Measurements from ENCODE around the gene COX7B.

Gene COX7B

DNA sequence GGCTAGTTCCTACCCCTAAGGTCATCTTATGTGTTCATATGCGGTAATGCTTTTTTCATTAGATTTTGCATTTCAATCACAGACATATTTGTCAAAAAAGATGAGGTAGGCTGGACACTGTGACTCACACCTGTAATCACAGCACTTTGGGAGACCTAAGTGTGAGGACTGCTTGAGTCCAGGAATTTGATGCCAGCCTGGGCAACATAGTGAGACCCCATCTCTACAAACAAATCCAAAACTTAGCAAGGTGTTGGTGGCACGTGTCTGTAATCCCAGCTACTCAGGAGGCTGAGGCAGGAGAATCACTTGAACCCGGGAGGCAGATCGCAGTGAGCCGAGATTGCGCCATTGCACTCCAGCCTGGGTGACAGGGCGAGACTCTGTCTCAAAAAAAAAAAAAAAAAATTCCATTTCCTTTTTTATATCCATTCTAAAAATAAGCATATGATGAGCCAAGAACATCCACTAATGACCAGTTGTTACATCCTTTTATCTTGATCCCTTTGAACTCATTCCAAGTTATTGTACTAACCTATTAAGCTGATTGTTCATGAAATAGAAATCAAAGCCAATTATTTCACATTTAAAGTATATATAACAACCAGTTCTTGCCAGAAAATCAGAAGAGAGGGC lies 46.8 kb downstream of the COX7B start:
- FAIRE-seq: no peak

DNA sequence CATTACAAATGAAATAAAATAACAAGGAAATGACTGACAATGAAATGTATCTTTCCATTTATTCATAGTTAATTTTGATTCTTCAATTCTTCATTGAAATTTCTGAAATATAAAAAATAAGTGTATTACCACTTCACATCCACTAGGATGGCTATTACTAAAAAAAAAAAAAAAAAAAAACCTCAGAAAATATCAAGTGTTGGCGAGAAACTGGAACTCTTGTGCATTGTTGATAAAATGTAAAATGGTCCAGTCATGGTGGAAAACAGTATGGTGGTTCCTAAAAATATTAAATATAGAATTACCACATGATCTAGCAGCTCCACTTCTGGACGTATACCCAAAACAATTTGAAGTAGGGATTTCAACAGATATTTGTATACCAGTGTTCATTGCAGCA lies 47.3 kb downstream of the COX7B start:
- no peak for FAIRE-seq

DNA sequence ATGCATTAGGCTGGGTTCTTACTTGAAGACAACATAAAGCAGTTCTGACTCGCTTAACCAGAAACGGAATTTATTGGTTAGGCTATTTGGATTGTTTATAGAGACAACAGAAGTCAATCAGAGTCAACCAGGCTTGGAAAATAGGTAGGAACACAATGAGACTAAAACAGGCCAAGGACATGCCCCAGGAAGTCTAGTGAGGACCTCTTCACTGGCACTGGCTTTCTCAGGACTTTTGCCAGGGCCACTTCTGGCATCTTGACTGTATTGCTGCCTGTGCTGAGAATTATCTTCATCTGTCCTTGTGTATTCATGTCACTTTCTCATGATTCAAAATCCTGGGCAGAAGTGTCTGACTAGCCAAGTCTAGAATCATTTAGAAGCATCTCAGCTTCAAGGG lies 50.6 kb downstream of the COX7B start:
- no peak for FAIRE-seq

DNA sequence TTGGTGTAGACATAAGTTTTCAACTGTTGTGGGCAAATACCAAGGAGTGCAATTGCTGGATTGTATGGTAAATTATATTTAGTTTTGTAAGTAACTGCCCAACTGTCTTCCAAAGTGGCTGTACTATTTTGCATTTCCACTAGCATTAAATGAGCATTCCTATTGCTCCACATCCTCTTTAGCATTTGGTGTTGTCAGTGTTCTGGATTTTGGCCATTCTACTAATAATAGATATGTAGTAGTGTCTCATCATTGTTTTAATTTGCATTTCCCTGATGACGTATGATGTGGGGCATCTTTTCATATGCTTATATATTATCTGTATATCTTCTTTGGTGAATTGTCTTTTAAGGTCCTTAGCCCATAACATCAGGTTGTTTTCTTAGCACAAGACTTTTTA lies 52.9 kb downstream of the COX7B start:
- FAIRE-seq: no peak

DNA sequence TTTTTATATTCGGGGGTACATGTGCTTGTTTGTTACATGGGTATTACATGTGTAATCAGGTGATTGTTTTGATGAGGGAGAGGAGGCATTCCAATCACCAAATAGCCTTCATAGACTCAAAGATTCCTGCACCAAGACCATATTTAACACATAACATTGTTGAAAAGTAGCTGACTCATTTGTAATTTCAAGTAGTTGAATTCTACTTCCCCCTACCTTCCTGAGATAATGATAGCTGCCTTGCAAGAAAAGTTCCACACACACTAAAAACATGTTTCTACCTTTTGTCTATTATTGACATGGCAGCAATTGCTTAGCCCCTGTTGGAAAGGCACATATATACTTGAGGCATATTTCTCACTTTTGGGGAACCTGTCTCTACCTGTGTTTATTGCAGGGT lies 54.0 kb downstream of the COX7B start:
- FAIRE-seq: no peak

DNA sequence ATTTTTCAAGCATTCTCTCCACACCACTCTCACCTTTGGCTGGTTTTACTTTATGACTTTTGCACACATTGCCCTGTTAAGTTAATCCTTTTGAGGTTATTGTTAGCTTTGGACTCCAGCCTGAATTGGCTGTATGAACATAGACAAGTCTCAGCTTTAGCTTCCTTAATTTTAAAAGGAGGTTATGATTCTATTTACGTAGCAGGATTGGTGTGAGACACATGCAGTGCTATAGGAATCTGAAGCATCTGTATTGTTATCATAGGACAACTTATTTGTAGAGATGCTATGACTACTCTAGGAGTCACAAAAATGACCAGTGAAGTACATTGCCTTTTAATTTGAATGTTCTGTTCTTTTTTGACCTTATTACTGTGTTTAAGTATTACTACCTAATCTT lies 54.4 kb downstream of the COX7B start:
- no peak for FAIRE-seq

Measured in endometrium (tissue), 2 donors.